GM10248 (cell line): ENCODE results near the gene FGFRL1.

Experiments
- CTCF ChIA-PET: fragments of 300-600 bp; sonication (Branson Sonifier 250); formaldehyde crosslinking; extraction: SDS; loops from one replicate; lab custom pipeline; 2021; ENCODE audit warnings: antibody characterized with exemption; lab: Yijun Ruan, JAX
- POLR2A ChIA-PET: fragments of 350-650 bp; sonication (Branson Sonifier 250); formaldehyde crosslinking; extraction: SDS; loops from one replicate; lab custom pipeline; 2020; ENCODE audit warnings: antibody characterized with exemption; lab: Yijun Ruan, JAX
- DNase-seq: peaks from one replicate; pipeline ENCODE4 v3.0.0; 2012; ENCODE audit errors: extremely low spot score
- TF ChIP-seq, protein P1 (sequence below): IDR thresholded peaks from 2 replicates; pipeline ENCODE4 v1.5.1; 2012; ENCODE audit warnings: mild to moderate bottlenecking, low read depth; ENCODE audit errors: extremely low read depth, missing control alignments, control extremely low read depth

FGFRL1 gene

DNA sequence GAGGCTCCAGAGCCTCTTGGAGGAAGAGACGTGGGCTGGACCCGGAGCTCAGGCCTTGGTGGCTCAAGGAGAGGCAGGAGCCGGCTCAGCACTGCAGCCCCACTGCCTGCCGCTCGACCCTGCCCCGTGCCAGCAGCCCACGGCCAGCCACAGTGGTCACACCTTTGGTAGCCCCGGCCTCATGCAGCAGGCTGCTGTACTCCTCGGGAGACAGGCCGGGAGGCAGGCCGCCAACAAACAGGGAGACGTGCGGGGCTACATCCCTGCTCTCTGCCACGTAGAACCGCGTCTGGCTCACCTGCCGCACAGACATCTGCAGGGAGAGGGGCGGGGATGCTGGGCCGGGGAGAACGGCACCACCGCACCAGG is 45.7 kb upstream of the FGFRL1 start:
- TF ChIP-seq, protein P1, sequence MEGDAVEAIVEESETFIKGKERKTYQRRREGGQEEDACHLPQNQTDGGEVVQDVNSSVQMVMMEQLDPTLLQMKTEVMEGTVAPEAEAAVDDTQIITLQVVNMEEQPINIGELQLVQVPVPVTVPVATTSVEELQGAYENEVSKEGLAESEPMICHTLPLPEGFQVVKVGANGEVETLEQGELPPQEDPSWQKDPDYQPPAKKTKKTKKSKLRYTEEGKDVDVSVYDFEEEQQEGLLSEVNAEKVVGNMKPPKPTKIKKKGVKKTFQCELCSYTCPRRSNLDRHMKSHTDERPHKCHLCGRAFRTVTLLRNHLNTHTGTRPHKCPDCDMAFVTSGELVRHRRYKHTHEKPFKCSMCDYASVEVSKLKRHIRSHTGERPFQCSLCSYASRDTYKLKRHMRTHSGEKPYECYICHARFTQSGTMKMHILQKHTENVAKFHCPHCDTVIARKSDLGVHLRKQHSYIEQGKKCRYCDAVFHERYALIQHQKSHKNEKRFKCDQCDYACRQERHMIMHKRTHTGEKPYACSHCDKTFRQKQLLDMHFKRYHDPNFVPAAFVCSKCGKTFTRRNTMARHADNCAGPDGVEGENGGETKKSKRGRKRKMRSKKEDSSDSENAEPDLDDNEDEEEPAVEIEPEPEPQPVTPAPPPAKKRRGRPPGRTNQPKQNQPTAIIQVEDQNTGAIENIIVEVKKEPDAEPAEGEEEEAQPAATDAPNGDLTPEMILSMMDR: no peak
- POLR2A ChIA-PET: no interaction called here
- CTCF ChIA-PET: interaction anchor here (1.3 kb wide), 1 partner anchor 22 kb away, joined by 5 read pairs; the partner anchor contains the start of gene IDUA
- DNase-seq: no peak

DNA sequence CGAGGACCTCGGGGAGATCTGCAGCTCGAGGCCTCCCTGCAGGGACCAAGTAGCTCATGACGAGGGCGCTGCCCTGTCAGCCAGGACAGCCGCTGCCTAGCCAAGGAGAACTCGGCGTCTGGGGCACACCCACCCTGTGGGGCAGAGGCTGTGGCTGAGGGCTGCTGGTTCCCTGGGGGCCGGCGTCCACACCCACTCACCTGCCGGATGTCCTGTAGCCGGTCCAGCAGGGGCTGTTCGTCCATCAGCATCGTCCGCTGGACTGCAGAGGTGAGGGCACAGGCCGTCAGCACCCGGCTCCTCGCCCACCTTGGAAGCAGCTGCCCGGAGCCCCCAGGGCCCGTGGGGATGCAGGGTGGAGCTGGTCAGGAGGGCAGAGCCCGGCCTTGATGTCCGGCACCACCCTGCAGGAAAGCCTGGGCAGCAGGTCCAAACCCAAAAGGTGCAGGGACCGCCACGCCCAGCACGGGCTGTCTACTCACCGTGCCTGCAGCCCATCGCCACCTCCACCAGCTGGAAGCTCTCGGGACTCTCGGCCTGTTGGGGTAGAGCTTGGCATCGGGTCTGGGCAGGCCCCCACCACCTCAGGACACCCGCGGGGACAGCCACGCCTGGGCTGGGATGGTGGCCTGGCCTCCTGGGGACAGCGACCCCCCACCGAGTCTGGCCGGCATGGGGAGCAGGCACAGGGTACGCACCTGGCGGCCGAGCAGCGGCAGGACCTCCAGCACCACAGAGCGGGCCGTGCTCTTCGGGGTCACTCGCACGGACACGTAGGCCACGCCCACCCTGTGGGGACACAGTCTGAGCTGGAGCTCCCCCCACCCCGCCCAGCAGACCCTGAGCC is 44.9 kb upstream of the FGFRL1 start:
- DNase-seq: no peak
- ChIA-PET CTCF (interaction anchor here (1.3 kb wide), 1 partner anchor 21 kb away, joined by 5 read pairs; the partner anchor contains the start of gene IDUA), POLR2A (no interaction called here)
- TF ChIP-seq, protein P1: no peak

DNA sequence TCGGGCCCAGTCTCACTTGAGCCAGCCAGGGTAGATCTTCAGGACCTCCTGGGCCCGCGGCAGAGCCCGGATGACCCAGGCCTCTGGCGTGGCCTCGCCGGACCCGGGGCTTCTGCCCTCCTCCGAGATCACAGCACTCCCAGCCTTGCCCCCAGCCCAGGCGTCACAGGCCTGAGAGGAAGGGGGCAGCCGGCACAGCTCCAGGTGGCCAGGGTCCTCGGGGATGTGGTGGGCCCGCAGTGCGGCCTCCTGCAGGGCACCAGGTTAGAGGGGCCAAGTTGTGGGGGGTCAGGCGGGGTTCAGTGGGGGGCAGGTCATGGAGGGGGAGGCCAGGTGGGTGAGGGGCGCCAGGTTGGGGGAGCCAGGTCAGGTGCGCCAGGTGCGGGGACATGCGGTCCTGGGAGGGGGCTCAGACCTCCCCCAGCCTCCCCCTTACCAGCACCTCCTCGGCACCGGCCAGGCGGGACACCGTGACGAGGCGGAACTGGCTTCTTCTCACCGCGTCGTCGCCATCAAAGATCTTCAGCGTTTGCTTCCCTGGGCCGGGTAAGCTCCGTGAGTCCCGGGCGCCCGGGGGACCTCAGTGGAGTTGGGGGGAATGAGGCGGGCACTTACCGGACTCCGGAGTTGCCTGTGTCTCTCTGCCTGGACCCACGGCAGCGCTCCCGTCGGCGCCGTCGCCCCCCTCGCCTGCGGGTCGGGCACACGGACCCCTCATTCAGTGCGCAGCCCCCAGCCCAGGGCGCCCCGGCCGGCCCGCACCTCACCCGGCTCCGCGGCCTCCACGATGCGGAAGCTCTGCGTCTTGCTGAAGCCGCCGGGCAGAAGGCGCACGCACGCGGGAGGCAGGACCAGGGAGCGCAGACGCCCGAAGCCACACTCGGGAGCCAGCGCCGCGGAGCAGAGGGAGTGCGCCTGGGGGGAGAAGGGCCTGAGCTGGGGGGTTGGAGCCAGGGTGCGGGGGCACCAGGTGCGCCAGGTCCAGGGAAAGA is 44.0 kb upstream of the FGFRL1 start:
- ChIA-PET CTCF (no interaction called here), POLR2A (no interaction called here)
- TF ChIP-seq, protein P1: no peak
- no peak for DNase-seq

DNA sequence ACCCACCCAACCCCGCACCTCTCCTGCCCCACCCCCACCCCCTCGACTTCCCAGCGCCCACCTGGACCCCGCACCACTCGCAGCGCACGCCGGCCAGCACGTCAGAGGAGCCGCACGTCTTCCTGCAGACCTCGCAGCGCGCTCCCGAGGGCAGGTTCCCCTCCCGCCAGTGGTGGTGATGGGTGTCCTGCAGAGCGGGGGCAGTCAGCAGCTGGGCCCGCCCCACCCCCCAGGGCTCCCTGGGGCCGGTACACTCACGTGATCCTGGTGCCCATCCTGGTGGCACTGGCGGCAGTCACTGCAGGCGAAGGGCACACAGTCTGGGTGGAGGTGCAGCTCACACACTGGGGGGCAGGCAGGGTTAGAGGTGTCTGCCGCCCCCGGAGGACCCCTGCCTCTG is 43.2 kb upstream of the FGFRL1 start:
- TF ChIP-seq, protein P1: no peak
- ChIA-PET CTCF (no interaction called here), POLR2A (no interaction called here)

DNA sequence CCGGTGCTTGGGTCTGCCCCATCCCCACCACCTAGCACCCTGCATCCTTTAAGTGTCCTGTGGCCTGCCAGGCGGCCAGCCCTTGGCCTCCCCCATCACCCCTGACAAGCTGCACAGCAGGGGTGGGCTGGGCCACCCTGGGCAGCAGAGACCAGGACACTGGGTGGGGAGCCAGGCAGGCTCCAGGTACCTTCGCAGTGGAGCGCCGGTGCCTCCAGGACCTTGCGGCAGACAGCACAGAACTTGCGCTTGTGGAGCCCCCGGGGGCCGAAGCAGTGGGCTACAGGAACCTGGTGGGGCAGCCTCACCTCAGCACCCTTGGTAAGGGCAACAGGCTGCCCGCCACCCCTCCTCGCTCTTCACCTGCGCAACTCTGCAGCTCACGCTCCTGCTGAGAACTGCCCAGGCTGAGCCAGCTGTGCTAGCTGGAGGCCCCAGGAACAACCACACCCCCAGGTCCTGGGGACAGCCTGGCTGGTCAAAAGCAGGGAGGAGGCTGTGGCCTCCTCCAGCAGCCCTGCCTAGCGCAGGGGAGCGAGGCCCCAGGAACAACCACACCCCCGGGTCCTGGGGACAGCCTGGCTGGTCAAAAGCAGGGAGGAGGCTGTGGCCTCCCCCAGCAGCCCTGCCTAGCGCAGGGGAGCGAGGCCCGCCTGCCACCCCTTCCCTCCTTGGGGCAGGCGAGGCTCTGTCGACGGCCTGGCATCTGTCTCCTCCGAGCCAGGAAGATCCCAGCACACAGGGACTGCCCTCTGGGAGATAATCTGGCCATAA is 42.6 kb upstream of the FGFRL1 start:
- ChIA-PET POLR2A (no interaction called here), CTCF (interaction anchor here (1.0 kb wide), 1 partner anchor 30 kb away, joined by 3 read pairs; no protein-coding TSS in a partner anchor)
- no peak for DNase-seq
- TF ChIP-seq, protein P1: no peak

More for the DNA sequence above, 43.2 kb upstream of the FGFRL1 start:
- DNase-seq: no peak
